GM12873 (cell line): Measurements from ENCODE around the gene SRRM1.

Experiments used
- TF ChIP-seq, protein P1 (sequence below): IDR thresholded peaks from 2 replicates; pipeline ENCODE4 v1.5.1; 2012; ENCODE audit warnings: low read depth, mild to moderate bottlenecking, moderate library complexity, low read length, control low read depth; ENCODE audit not compliant: insufficient read depth; ENCODE audit errors: missing control alignments

Gene SRRM1

DNA sequence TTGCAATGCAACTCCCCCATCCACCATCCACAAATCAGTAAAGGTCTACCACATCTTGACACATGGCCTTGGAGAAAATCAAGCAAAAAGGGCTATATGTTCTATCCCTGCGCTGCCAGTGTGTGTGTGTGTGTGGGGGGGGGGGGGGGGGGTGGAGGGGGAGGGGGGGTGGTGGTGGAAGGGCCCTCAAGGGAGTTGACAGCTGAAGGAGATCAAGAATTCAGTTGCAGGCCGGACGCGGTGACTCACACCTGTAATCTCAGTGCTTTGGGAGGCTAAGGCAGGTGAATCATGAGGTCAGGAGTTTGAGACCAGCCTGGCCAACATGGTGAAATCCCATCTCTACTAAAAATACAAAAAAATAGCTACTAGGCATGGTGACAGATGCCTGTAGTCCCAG, 64.6 kb downstream of the SRRM1 start:
- TF ChIP-seq, protein P1, sequence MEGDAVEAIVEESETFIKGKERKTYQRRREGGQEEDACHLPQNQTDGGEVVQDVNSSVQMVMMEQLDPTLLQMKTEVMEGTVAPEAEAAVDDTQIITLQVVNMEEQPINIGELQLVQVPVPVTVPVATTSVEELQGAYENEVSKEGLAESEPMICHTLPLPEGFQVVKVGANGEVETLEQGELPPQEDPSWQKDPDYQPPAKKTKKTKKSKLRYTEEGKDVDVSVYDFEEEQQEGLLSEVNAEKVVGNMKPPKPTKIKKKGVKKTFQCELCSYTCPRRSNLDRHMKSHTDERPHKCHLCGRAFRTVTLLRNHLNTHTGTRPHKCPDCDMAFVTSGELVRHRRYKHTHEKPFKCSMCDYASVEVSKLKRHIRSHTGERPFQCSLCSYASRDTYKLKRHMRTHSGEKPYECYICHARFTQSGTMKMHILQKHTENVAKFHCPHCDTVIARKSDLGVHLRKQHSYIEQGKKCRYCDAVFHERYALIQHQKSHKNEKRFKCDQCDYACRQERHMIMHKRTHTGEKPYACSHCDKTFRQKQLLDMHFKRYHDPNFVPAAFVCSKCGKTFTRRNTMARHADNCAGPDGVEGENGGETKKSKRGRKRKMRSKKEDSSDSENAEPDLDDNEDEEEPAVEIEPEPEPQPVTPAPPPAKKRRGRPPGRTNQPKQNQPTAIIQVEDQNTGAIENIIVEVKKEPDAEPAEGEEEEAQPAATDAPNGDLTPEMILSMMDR, result no peak

DNA sequence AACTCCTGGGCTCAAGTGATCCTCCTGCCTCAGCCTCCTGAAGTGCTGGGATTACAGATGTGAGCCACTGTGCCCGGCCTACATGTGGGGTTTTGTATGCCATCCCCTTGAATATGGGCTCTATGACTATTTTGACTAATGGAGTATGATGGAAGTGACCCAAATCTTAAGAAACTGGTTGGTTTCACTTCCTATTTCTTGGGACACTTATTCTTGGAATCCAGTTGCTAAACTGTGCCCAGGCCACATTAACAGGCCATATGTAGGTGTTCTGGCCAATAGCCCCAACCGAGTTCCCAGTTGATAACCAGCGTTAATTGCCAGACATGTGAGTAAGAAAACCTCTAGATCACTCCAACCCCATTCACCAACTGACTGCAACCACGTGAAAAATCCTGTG, 65.8 kb downstream of the SRRM1 start:
- TF ChIP-seq, protein P1, result no peak

DNA sequence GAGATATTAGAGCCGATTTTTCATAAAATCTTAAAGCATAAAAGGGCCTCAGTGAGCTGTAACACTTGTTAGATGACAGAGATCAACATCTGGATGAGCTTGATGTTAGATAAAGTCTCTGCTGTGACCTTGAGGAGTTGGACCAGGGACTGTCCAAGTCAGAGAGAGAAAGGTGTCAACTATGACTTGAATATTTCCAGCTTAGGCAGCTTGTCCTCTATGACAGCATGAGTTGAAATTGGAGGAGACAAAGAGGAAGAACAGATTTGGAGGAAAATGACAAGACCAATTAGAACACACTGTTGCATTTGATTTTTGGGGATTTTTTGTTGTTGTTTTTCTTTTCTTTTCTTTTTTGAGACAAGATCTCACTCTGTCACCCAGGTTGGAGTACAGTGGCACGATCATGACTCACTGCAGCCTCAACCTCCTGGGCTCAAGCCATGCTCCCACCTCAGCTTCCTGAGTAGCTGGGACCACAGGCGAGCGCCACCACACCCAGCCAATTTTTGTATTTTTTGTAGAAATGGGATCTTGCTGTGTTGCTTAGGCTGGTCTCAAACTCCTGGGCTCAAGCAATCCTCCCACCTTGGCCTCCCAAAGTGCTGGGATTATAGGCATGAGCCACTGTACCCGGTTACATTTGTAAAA, 66.8 kb downstream of the SRRM1 start:
- TF ChIP-seq, protein P1, result no peak

DNA sequence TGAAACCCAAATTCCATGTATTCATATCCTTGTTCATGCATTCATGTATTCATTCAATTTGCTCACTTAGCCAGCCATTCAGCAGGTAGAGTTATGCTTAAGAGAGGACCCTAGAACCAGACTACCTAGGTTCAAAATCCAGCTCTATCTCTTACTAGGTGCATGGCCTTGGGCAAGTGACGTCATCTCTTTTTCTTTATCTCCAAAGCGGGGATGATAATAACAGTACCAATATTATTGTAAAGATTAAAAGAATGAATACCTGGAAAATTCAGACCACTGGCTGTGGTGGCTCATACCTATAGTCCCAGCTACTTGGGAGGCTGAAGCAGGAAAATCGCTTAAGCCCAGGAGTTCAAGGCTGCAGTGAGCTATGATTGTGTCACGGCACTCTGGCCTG, 68.2 kb downstream of the SRRM1 start:
- TF ChIP-seq, protein P1, result no peak

DNA sequence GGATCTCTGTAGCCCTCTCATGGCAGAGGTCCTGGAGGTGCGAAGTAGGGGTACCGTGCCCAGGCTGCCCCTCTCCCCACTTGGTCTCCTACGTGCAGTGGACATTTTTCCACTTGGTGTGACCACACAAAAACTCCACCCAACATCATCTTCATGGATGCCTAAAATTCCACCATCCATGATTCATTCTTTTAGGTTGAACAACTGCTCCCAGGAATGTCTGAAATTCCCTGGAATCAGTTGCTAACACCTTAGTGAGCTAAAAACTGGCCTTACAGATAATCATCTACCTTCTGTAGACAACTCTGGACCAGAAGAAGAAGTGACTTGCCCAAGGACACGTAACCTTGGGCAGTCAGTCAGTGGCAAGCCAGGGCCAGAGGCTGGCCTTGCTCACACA, 70.1 kb downstream of the SRRM1 start:
- TF ChIP-seq, protein P1, result no peak

DNA sequence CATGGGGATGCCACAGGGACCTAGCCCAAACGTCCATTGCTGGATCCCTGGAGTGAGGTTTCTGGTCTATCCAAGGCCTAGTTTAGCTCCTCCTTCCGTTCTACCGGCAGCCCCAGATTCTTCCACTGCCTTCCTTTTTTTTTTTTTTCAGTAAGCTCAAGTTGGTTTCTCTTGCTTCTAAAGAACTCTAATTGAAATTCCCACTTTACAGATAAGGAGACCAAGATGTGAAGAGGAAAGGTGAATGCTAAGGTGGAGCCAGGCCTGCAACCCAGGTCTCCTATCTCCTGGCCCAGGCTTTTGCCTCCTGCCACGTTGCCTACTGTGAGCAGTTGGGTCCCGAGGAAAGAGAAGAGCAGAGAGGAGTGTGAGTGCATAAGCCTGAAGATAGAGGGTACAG, 70.6 kb downstream of the SRRM1 start:
- TF ChIP-seq, protein P1, result no peak

DNA sequence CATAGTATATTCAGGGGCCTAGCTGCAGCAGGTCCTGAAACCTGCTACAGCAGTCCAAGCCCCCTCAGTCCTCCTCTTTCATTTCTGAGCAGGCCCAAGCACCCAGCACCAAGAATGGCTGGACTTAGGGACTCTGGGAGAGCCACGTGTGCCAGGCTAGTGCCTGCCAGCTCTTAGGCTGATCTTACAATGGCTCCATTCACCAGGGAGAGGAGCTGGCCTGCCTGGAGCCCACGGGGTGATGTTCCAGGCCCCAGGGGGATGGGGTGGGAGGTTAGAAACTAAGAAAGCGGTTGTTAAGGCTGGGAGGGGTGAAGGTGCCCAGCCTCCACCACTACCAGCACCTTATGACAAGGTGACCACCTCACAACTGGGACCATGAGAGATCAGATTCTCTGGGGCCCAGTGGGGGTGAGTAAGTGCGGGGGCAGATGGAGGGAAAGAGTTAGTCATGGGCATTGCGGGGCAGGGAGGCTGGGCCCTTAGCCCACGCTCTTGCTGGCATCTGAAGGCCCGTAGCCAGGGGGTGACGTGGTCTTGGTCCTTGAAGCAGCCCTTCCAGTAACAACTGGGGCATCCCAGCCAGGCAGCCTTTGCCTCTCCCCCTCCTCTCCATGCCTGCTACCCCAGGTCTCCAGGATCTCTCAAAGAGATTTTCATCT, 71.9 kb downstream of the SRRM1 start:
- TF ChIP-seq, protein P1, result no peak
